HCT116 (cell line): Measurements from ENCODE around the gene DCDC2C. TPM values are rescaled to one million over a fixed set of nuclear protein-coding genes. Genes with fewer than 3 reads are reported as not detected.
A peak's percentile ranks its signal among the peaks of the same experiment; 100 is the strongest.

Experiments
- ATAC-seq: fragments of 200-7000 bp; cut with Tn5 transposase; 2 replicates; pipeline ENCODE4 v1.9.1; 2020; ENCODE audit warnings: mild to moderate bottlenecking, moderate library complexity
- BruUV-seq: library from RNA; stranded (reverse); fragments of 400-500 nt; replicated peaks from 2 replicates; lab custom pipeline; 2021; lab: Mats Ljungman, UMichigan
- CTCF ChIA-PET: fragments of 300-600 bp; sonication (Branson Sonifier 250); formaldehyde crosslinking; loops from one replicate; lab custom pipeline; 2021; ENCODE audit warnings: antibody characterized with exemption; lab: Charles Lee
- POLR2A ChIA-PET: fragments of 300-600, 350-600 bp; sonication (Branson Sonifier 250); formaldehyde crosslinking; loops from one replicate; lab custom pipeline; 2021; ENCODE audit warnings: antibody characterized with exemption; lab: Charles Lee
- RAD21 ChIA-PET, 2 experiments: fragments of 300-600 bp; sonication (Branson Sonifier 250); formaldehyde crosslinking; loops; one replicate each; lab custom pipeline; 2023; ENCODE audit warnings: low total read pairs in 2 of 2; ENCODE audit not compliant: uncharacterized antibody in 2 of 2, unreplicated experiment in 2 of 2, low non-redundant PET in 1 of 2; lab: Charles Lee
- DNase-seq: peaks from one replicate; pipeline ENCODE4 v3.0.0-alpha.2; 2010; ENCODE audit warnings: low read depth, low spot score
- H2AFZ ChIP-seq: fragments of 200-600 bp; shearing (Covaris generic), sonication (generic); 2 replicates; pipeline ENCODE4 v1.6.1; 2017; ENCODE audit warnings: low read depth, mixed run types, mixed read lengths, antibody characterized with exemption, low read length; ENCODE audit not compliant: poor library complexity, severe bottlenecking
- H3K27ac ChIP-seq: 2 replicates; pipeline ENCODE4 v1.5.1; 2012; ENCODE audit warnings: low read depth, low read length
- H3K27me3 ChIP-seq: fragments of 200-600 bp; sonication (generic); 2 replicates; pipeline ENCODE4 v1.6.1; 2016; ENCODE audit warnings: mixed run types, low read length, mixed read lengths; ENCODE audit not compliant: insufficient read depth
- H3K36me3 ChIP-seq, 2 experiments: fragments of 200-500 bp in 1 of 2; fragments of 200-600 bp in 1 of 2; sonication (Bioruptor generic) in 1 of 2; sonication (generic) in 1 of 2; 2 replicates each; pipeline versions ENCODE4 v1.5.1 to v1.6.1; 2014 to 2016; ENCODE audit warnings: low read length in 2 of 2, inconsistent platforms in 1 of 2, mixed read lengths in 1 of 2, mixed run types in 1 of 2; ENCODE audit not compliant: insufficient read depth in 2 of 2, control insufficient read depth in 1 of 2
- H3K4me1 ChIP-seq, 2 experiments: fragments of 200-600 bp in 1 of 2; sonication (generic) in 1 of 2; 2 replicates each; pipeline versions ENCODE4 v1.5.1 to v1.6.1; 2012 to 2017; ENCODE audit warnings: low read length in 2 of 2, inconsistent platforms in 1 of 2, mild to moderate bottlenecking in 1 of 2, mixed read lengths in 1 of 2, mixed run types in 1 of 2, moderate library complexity in 1 of 2; ENCODE audit not compliant: insufficient read depth in 2 of 2, control insufficient read depth in 1 of 2
- H3K4me2 ChIP-seq: fragments of 200-600 bp; sonication (generic); 2 replicates; pipeline ENCODE4 v1.6.1; 2017; ENCODE audit warnings: mixed run types, low read length, mixed read lengths
- H3K4me3 ChIP-seq, 2 experiments: fragments of 200-600 bp in 1 of 2; sonication (generic) in 1 of 2; replicated peaks in 1 of 2; 2 replicates each; pipeline ENCODE4 v1.5.1; 2011 to 2016; ENCODE audit warnings: low read length in 2 of 2, control low read depth in 1 of 2, low read depth in 1 of 2, mild to moderate bottlenecking in 1 of 2, mixed read lengths in 1 of 2, mixed run types in 1 of 2
- H3K79me2 ChIP-seq: fragments of 200-600 bp; sonication (generic); 2 replicates; pipeline ENCODE4 v1.6.1; 2017; ENCODE audit warnings: mild to moderate bottlenecking, mixed run types, low read length, moderate library complexity, mixed read lengths; ENCODE audit not compliant: insufficient read depth
- H3K9ac ChIP-seq: fragments of 200-600 bp; sonication (generic); 2 replicates; pipeline ENCODE4 v1.6.1; 2016; ENCODE audit warnings: low read length, mixed read lengths
- H3K9me2 ChIP-seq: fragments of 200-600 bp; sonication (generic), shearing (Covaris generic); 2 replicates; pipeline ENCODE4 v1.6.1; 2017; ENCODE audit warnings: mixed run types, mild to moderate bottlenecking, moderate library complexity; ENCODE audit not compliant: insufficient read depth
- H3K9me3 ChIP-seq, 2 experiments: fragments of 200-500 bp in 1 of 2; fragments of 200-600 bp in 1 of 2; sonication (Bioruptor generic) in 1 of 2; sonication (generic) in 1 of 2; 2 replicates each; pipeline ENCODE4 v1.6.1; 2014 to 2017; ENCODE audit warnings: low read length in 2 of 2, mixed read lengths in 2 of 2, inconsistent platforms in 1 of 2, low read depth in 1 of 2, mild to moderate bottlenecking in 1 of 2, mixed run types in 1 of 2, moderate library complexity in 1 of 2; ENCODE audit not compliant: control insufficient read depth in 1 of 2, insufficient read depth in 1 of 2
- H4K20me1 ChIP-seq: fragments of 200-600 bp; sonication (generic), shearing (Covaris generic); 2 replicates; pipeline ENCODE4 v1.6.1; 2017; ENCODE audit warnings: mixed run types, mild to moderate bottlenecking, moderate library complexity; ENCODE audit not compliant: insufficient read depth
- ATF3 ChIP-seq: IDR thresholded peaks from 2 replicates; pipeline ENCODE4 v1.6.1; 2012
- CBX3 ChIP-seq: IDR thresholded peaks from 2 replicates; pipeline ENCODE4 v1.6.1; 2012; ENCODE audit warnings: low read depth
- CTCF ChIP-seq, 3 experiments: fragments of 200-600 bp in 1 of 3; sonication (generic) in 1 of 3; IDR thresholded peaks in 2 of 3; conservative IDR thresholded peaks in 1 of 3; 2 replicates each; pipeline ENCODE4 v1.5.1; 2012 to 2017; ENCODE audit warnings: low read depth in 2 of 3, low read length in 2 of 3, antibody characterized with exemption in 1 of 3, borderline replicate concordance in 1 of 3, control low read depth in 1 of 3, mild to moderate bottlenecking in 1 of 3, mixed read lengths in 1 of 3, mixed run types in 1 of 3, moderate library complexity in 1 of 3; ENCODE audit not compliant: insufficient read depth in 1 of 3
- JUND ChIP-seq: IDR thresholded peaks from 2 replicates; pipeline ENCODE4 v1.6.1; 2012
- POLR2A ChIP-seq: IDR thresholded peaks from 2 replicates; pipeline ENCODE4 v1.7.0; 2011; ENCODE audit warnings: borderline replicate concordance; ENCODE audit not compliant: insufficient read depth, insufficient read length; ENCODE audit errors: extremely low read depth
- POLR2AphosphoS5 ChIP-seq: IDR thresholded peaks from 2 replicates; pipeline ENCODE4 v1.6.1; 2011; ENCODE audit warnings: mild to moderate bottlenecking, low read depth, low read length, moderate library complexity
- SRF ChIP-seq: IDR thresholded peaks from 2 replicates; pipeline ENCODE4 v1.6.1; 2012; ENCODE audit warnings: low read depth
- TCF7L2 ChIP-seq: IDR thresholded peaks from 2 replicates; pipeline ENCODE4 v1.7.0; 2011; ENCODE audit warnings: borderline replicate concordance, inconsistent platforms; ENCODE audit not compliant: insufficient read depth, insufficient read length; ENCODE audit errors: extremely low read depth
- ZBTB33 ChIP-seq: IDR thresholded peaks from 2 replicates; pipeline ENCODE4 v1.6.1; 2011; ENCODE audit warnings: mild to moderate bottlenecking, low read length, moderate library complexity; ENCODE audit not compliant: insufficient replicate concordance; ENCODE audit errors: extremely low read depth
- intact Hi-C: fragments of 100-400 bp; cut with micrococcal nuclease; formaldehyde crosslinking; loops from 2 replicates; pipeline ENCODE4 v1.10.0; 2022
- total RNA-seq: library from RNA; stranded (reverse); gene quantifications from one replicate; pipeline ENCODE4 v1.2.1, GENCODE V29; 2021; ENCODE audit not compliant: unreplicated experiment

Gene DCDC2C
- total RNA-seq, 1 experiment from 2014 or later, result not detected

- no peak for TF ChIP-seq CTCF (IDR thresholded peaks at IDR 0.05 in 2 of 3, conservative IDR thresholded peaks at IDR 0.05 in 1 of 3; ENCODE audit: borderline replicate concordance in 1 of 3, insufficient read depth in 1 of 3, low read depth in 2 of 3, low read length in 2 of 3)
- no peak for TF ChIP-seq POLR2A
- DNase-seq (no peak), ATAC-seq (peak; percentile 27; the same call in 1 of the 2 replicates)
- H3K4me2 ChIP-seq, result no peak overlapping the region
- no peaks in the 10 kb centered on the region for H4K20me1 ChIP-seq
- H3K9me2 ChIP-seq, result no peaks in the 10 kb centered on the region
- no peaks in the 10 kb centered on the region for H3K79me2 ChIP-seq
- RAD21 ChIA-PET, result interaction anchor here in 1 of 2 experiments (0.7 kb wide), 1 partner anchor 77 kb away, joined by 3 read pairs; no protein-coding TSS in a partner anchor
- BruUV-seq, result no TSS peak
- POLR2A ChIA-PET, result no interaction called here
- H3K9me3 ChIP-seq, result no peaks in the 10 kb centered on the region
- no peak overlapping the region for H3K4me3 ChIP-seq
- no peak overlapping the region for H2AFZ ChIP-seq
- H3K9ac ChIP-seq, result no peak overlapping the region
- intact Hi-C loops, result no loop called here
- no peak overlapping the region for H3K27ac ChIP-seq
- no peaks in the 10 kb centered on the region for H3K36me3 ChIP-seq
- H3K4me1 ChIP-seq, result no peaks in the 10 kb centered on the region
- H3K27me3 ChIP-seq, result peaks cover 15% of the 10 kb centered on the region
- CTCF ChIA-PET, result no interaction called here
Observed at GRCh38 chr2:3703757-3704355, 481 bp downstream of the DCDC2C start.

- ChIA-PET CTCF (no interaction called here), RAD21 (no interaction called here), POLR2A (no interaction called here)
- H3K27me3 ChIP-seq, result peaks cover 24% of the 10 kb centered on the region
- TF ChIP-seq POLR2AphosphoS5 (no peak), ATF3 (no peak), ZBTB33 (no peak), SRF (no peak), JUND (no peak), CTCF (IDR thresholded peaks at IDR 0.05 in 2 of 3, conservative IDR thresholded peaks at IDR 0.05 in 1 of 3; ENCODE audit: borderline replicate concordance in 1 of 3, insufficient read depth in 1 of 3, low read depth in 2 of 3, low read length in 2 of 3) (no peak), TCF7L2 (no peak), CBX3 (no peak)
- H3K79me2 ChIP-seq, result no peaks in the 10 kb centered on the region
- H3K4me2 ChIP-seq, result no peak overlapping the region
- H3K9me3 ChIP-seq, result no peaks in the 10 kb centered on the region
- intact Hi-C loops, result no loop called here
- H2AFZ ChIP-seq, result no peak overlapping the region
- DNase-seq (no peak), ATAC-seq (no peak)
- H4K20me1 ChIP-seq, result no peaks in the 10 kb centered on the region
- H3K4me1 ChIP-seq, result no peaks in the 10 kb centered on the region
- no peaks in the 10 kb centered on the region for H3K9me2 ChIP-seq
- H3K9ac ChIP-seq, result no peak overlapping the region
- BruUV-seq, result no TSS peak
- no peaks in the 10 kb centered on the region for H3K36me3 ChIP-seq
- no peak overlapping the region for H3K4me3 ChIP-seq
- H3K27ac ChIP-seq, result no peak overlapping the region
Observed at GRCh38 chr2:3704692-3705091, 1.3 kb downstream of the DCDC2C start.
